Vagina (tissue), 2 donors: ENCODE data around the gene WARS2.

Experiments used
- CTCF ChIP-seq, 3 experiments: fragments of 450-650 bp in 2 of 3; fragments of 200-600 bp in 1 of 3; sonication (generic) in 1 of 3; IDR thresholded peaks; one replicate each; pipeline ENCODE4 v1.5.1; 2017 to 2019; ENCODE audit warnings: antibody characterized with exemption in 3 of 3, mild to moderate bottlenecking in 2 of 3, moderate library complexity in 2 of 3
- POLR2A ChIP-seq, 2 donors: fragments of 450-650 bp; IDR thresholded peaks; one replicate each; pipeline ENCODE4 v1.6.1; 2017; ENCODE audit warnings: antibody characterized with exemption in 2 of 2, mild to moderate bottlenecking in 2 of 2, moderate library complexity in 2 of 2
- POLR2AphosphoS5 ChIP-seq, 2 donors: sonication (generic); formaldehyde crosslinking; IDR thresholded peaks; one replicate each; pipeline ENCODE4 v1.9.0; 2017; ENCODE audit warnings: antibody characterized with exemption in 2 of 2, mild to moderate bottlenecking in 2 of 2, low read depth in 1 of 2; ENCODE audit not compliant: insufficient read depth in 1 of 2

DNA sequence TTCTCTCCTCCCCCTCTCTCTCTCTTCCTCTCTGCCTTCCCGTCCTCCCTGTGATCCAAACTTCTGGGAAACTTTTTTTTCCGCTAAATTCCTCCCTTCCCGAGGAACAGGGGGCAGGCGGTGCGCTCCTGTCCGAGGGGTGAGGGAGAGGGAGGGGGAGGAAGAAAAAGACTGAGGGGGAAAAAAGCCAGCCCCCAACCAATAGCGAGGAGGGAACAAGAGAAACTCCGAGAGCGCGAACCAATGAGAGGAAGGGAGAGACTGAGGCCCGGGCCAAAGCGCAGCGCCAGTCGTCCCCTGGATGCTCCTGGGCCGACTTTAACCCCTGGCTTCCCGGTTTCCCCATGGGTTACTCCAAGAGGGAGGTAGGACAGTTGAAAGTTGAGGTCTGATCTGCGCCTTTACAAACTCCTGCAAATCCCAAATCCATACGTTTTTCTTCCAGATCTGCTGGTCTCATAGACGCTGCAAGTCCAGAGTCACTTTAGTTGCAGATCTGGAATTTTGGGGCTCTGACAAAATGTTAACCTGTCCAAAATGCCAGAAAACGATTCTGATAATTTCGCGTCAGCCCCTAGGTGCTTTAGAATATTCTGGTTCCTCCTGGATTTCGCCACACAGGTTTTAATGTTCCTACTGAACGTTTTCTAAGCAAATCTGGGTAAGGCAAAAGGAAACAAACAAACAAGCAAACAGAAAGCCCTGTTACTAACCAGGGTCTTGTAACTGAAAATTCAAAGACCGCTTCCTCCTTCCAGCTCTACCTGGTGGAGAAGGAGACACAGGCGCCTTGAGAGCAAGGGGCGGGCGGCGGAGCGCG lies 152.1 kb downstream of the WARS2 start, which contains the start of gene TBX15:
- no peak for TF ChIP-seq CTCF (IDR thresholded peaks at IDR 0.05)
- no peak for TF ChIP-seq POLR2A (IDR thresholded peaks at IDR 0.05)
- no peak for TF ChIP-seq POLR2AphosphoS5 (IDR thresholded peaks at IDR 0.05; ENCODE audit: insufficient read depth in 1 of 2, low read depth in 1 of 2)
